Muscle layer of duodenum (tissue), 2 donors: ENCODE measurements around the gene EXOC3L2.

Experiments
- H3K27ac ChIP-seq: one replicate; pipeline ENCODE4 v1.7.0; 2013; ENCODE audit warnings: mild to moderate bottlenecking, low read length
- H3K27me3 ChIP-seq: one replicate; pipeline ENCODE4 v1.7.0; 2013; ENCODE audit warnings: low read depth, mild to moderate bottlenecking, control low read depth, low read length
- H3K36me3 ChIP-seq, 2 donors: one replicate each; pipeline ENCODE4 v1.7.0; 2013; ENCODE audit warnings: low read length in 2 of 2, control low read depth in 1 of 2, mild to moderate bottlenecking in 1 of 2; ENCODE audit not compliant: insufficient read depth in 2 of 2, control insufficient read depth in 1 of 2
- H3K4me1 ChIP-seq, 2 donors: one replicate each; pipeline ENCODE4 v1.7.0; 2013; ENCODE audit warnings: low read length in 2 of 2, mild to moderate bottlenecking in 2 of 2, control low read depth in 1 of 2, moderate library complexity in 1 of 2; ENCODE audit not compliant: insufficient read depth in 2 of 2, control insufficient read depth in 1 of 2
- H3K4me3 ChIP-seq, 2 donors: one replicate each; pipeline ENCODE4 v1.7.0; 2013; ENCODE audit warnings: low read length in 2 of 2, low read depth in 1 of 2, mild to moderate bottlenecking in 1 of 2
- H3K9me3 ChIP-seq, 2 donors: one replicate each; pipeline ENCODE4 v1.7.0; 2013; ENCODE audit warnings: low read length in 2 of 2, control low read depth in 1 of 2, mild to moderate bottlenecking in 1 of 2; ENCODE audit not compliant: control insufficient read depth in 1 of 2
- donor health status: healthy.

EXOC3L2 gene

DNA sequence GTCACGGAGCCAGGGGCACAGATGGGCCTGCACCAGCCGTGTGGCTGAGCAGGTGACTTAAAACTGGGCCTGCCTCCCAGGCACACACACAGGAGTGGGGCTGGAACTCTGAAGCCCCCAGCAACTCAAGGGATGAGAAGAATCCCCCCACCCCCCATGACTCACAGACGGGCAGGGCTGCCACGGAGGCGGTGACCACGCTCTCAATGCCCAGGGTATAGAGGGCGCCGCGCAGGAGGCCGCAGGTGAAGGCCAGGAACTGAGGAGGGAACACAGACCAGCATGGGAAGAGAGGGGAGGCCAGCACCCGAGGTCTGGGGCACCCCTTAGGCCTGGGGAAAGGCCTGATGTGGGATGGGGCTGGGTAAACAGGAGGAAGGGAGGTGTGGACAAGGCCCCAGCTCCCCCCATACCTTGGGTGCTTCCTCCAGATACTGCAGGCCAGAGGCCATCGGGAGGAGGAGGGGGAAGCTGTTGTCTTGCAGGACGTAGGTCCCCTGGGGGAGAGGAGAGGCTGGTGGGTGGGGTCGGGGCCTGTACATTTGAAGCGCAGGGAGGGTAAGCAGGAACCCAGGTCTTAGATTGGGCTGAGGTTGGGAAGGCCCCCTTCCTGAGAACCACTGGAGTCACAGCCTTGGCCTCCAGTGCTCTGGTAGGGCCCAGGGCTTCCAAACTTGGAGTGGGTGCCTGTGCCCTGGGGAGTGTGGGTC, 81.3 kb downstream of the EXOC3L2 start:
- H3K4me3 ChIP-seq: no peak overlapping the region
- H3K27me3 ChIP-seq: no peaks in the 10 kb centered on the region
- H3K4me1 ChIP-seq: peaks cover 0 to 4% of the 10 kb centered on the region in 2 donors
- no peaks in the 10 kb centered on the region for H3K9me3 ChIP-seq
- H3K27ac ChIP-seq: no peak overlapping the region
- no peaks in the 10 kb centered on the region for H3K36me3 ChIP-seq

- H3K4me1 ChIP-seq: peaks cover 0 to 4% of the 10 kb centered on the region in 2 donors
- H3K27ac ChIP-seq: no peak overlapping the region
- no peaks in the 10 kb centered on the region for H3K27me3 ChIP-seq
- no peak overlapping the region for H3K4me3 ChIP-seq
- H3K36me3 ChIP-seq: no peaks in the 10 kb centered on the region
- H3K9me3 ChIP-seq: no peaks in the 10 kb centered on the region
Observed at GRCh38 chr19:45163156-45163555, 82.1 kb downstream of the EXOC3L2 start.

GRCh38 chr19:45162608-45163143, 82.5 kb downstream of the EXOC3L2 start:
- no peak overlapping the region for H3K27ac ChIP-seq
- H3K9me3 ChIP-seq: no peaks in the 10 kb centered on the region
- peaks cover 0 to 4% of the 10 kb centered on the region in 2 donors for H3K4me1 ChIP-seq
- no peaks in the 10 kb centered on the region for H3K27me3 ChIP-seq
- H3K4me3 ChIP-seq: no peak overlapping the region
- H3K36me3 ChIP-seq: no peaks in the 10 kb centered on the region
